H1 (cell line): Measurements from ENCODE around the gene HIPK1. TPM values are rescaled to one million over a fixed set of nuclear protein-coding genes. Genes with fewer than 3 reads are reported as not detected.
A peak's percentile ranks its signal among the peaks of the same experiment; 100 is the strongest.

Experiments
- CTCF ChIA-PET: fragments of 300-600 bp; sonication (Branson Sonifier 250); formaldehyde crosslinking; loops from one replicate; lab custom pipeline; 2021; ENCODE audit not compliant: partially characterized antibody; lab: Charles Lee
- POLR2A ChIA-PET: fragments of 300-600 bp; sonication (Branson Sonifier 250); formaldehyde crosslinking; loops from one replicate; lab custom pipeline; 2021; ENCODE audit warnings: inconsistent platforms; ENCODE audit not compliant: partially characterized antibody; lab: Charles Lee
- DNase-seq, 2 experiments: peaks; one replicate each; pipeline versions ENCODE4 v3.0.0 to v3.0.0-alpha.2; 2010 to 2022; ENCODE audit warnings: low spot score in 2 of 2, low read depth in 1 of 2, mixed read lengths in 1 of 2
- FAIRE-seq: peaks from 2 replicates; lab custom pipeline; 2011; peaks lifted over from hg19 to GRCh38; lab: Jason Lieb, UNC
- H2AFZ ChIP-seq: 2 replicates; pipeline ENCODE4 v1.8.1; 2012; ENCODE audit warnings: low read length, inconsistent platforms
- H2AK5ac ChIP-seq: 2 replicates; pipeline ENCODE4 v1.6.1; 2013; ENCODE audit warnings: low read depth, low read length
- H2BK120ac ChIP-seq: replicated peaks from 2 replicates; pipeline ENCODE3; 2013; ENCODE audit warnings: low read depth, low read length, inconsistent platforms
- H2BK12ac ChIP-seq: 2 replicates; pipeline ENCODE4 v1.6.1; 2013; ENCODE audit warnings: low read depth, low read length
- H2BK15ac ChIP-seq: 2 replicates; pipeline ENCODE4 v1.6.1; 2013; ENCODE audit warnings: low read length
- H2BK20ac ChIP-seq: 2 replicates; pipeline ENCODE4 v1.6.1; 2013; ENCODE audit warnings: low read length
- H2BK5ac ChIP-seq: 2 replicates; pipeline ENCODE4 v1.6.1; 2013; ENCODE audit warnings: low read depth, low read length
- H3K14ac ChIP-seq: 2 replicates; pipeline ENCODE4 v1.6.1; 2013; ENCODE audit warnings: inconsistent platforms; ENCODE audit not compliant: insufficient read length
- H3K18ac ChIP-seq: 2 replicates; pipeline ENCODE4 v1.6.1; 2013; ENCODE audit warnings: low read length; ENCODE audit errors: extremely low read depth
- H3K23ac ChIP-seq: 2 replicates; pipeline ENCODE4 v1.6.1; 2013; ENCODE audit warnings: inconsistent platforms; ENCODE audit not compliant: insufficient read length
- H3K23me2 ChIP-seq: 2 replicates; pipeline ENCODE4 v1.6.1; 2013; ENCODE audit warnings: low read depth, low read length
- H3K27ac ChIP-seq: 2 replicates; pipeline ENCODE4 v1.6.1; 2011; ENCODE audit warnings: low read depth, low read length, inconsistent platforms
- H3K27me3 ChIP-seq, 4 experiments: replicated peaks in 1 of 4; 1 replicate in 1 of 4; 2 replicates in 3 of 4; pipeline versions ENCODE4 v1.6.1 to v1.8.1; 2011 to 2013; ENCODE audit warnings: low read length in 3 of 4, mild to moderate bottlenecking in 3 of 4, inconsistent platforms in 2 of 4, mixed read lengths in 2 of 4, moderate library complexity in 1 of 4; ENCODE audit not compliant: control insufficient read depth in 3 of 4, insufficient read depth in 3 of 4; ENCODE audit errors: extremely low read depth in 1 of 4
- H3K36me3 ChIP-seq, 4 experiments: 2 replicates each; pipeline versions ENCODE4 v1.6.1 to v1.8.1; 2011 to 2013; ENCODE audit warnings: mild to moderate bottlenecking in 4 of 4, low read length in 3 of 4, moderate library complexity in 2 of 4, control low read depth in 1 of 4, inconsistent platforms in 1 of 4; ENCODE audit not compliant: insufficient read depth in 4 of 4, control insufficient read depth in 2 of 4
- H3K4ac ChIP-seq: replicated peaks from 2 replicates; pipeline ENCODE3; 2013; ENCODE audit warnings: low read length, low read depth, mixed read lengths, inconsistent platforms; ENCODE audit not compliant: insufficient read length
- H3K4me1 ChIP-seq, 4 experiments: replicated peaks in 1 of 4; 1 replicate in 1 of 4; 2 replicates in 3 of 4; pipeline versions ENCODE4 v1.6.1 to v1.8.1; 2011 to 2013; ENCODE audit warnings: low read length in 3 of 4, inconsistent platforms in 2 of 4, mixed read lengths in 1 of 4; ENCODE audit not compliant: insufficient read depth in 4 of 4, control insufficient read depth in 3 of 4
- H3K4me2 ChIP-seq, 2 experiments: 2 replicates each; pipeline versions ENCODE4 v1.6.1 to v1.8.1; 2011 to 2013; ENCODE audit warnings: low read depth in 2 of 2, low read length in 2 of 2, control low read depth in 1 of 2, inconsistent platforms in 1 of 2, mild to moderate bottlenecking in 1 of 2; ENCODE audit not compliant: insufficient read depth in 1 of 2
- H3K4me3 ChIP-seq, 4 experiments: fragments of 200-600, 300-600 bp in 1 of 4; sonication (generic), shearing (Covaris generic), sonication (Bioruptor Twin) in 1 of 4; 2 replicates each; pipeline versions ENCODE4 v1.5.1 to v1.8.1; 2011 to 2016; ENCODE audit warnings: low read length in 4 of 4, low read depth in 3 of 4, control low read depth in 2 of 4, inconsistent platforms in 2 of 4, mild to moderate bottlenecking in 2 of 4, mixed read lengths in 1 of 4, moderate library complexity in 1 of 4; ENCODE audit not compliant: insufficient read depth in 2 of 4; ENCODE audit errors: extremely low read depth in 1 of 4
- H3K56ac ChIP-seq: replicated peaks from 2 replicates; pipeline ENCODE3; 2013; ENCODE audit warnings: low read depth, mild to moderate bottlenecking, mixed read lengths, low read length, inconsistent platforms; ENCODE audit not compliant: insufficient read length
- H3K79me1 ChIP-seq: 2 replicates; pipeline ENCODE4 v1.6.1; 2013; ENCODE audit warnings: low read depth, low read length, control low read depth
- H3K79me2 ChIP-seq, 2 experiments: 2 replicates each; pipeline versions ENCODE4 v1.6.1 to v1.8.1; 2012 to 2013; ENCODE audit warnings: low read length in 2 of 2, mild to moderate bottlenecking in 2 of 2, inconsistent platforms in 1 of 2; ENCODE audit not compliant: insufficient read depth in 2 of 2, control insufficient read depth in 1 of 2
- H3K9ac ChIP-seq, 4 experiments: replicated peaks in 1 of 4; 1 replicate in 1 of 4; 2 replicates in 3 of 4; pipeline versions ENCODE4 v1.6.1 to v1.8.1; 2011 to 2013; ENCODE audit warnings: low read depth in 3 of 4, low read length in 3 of 4, control low read depth in 2 of 4, mild to moderate bottlenecking in 2 of 4, moderate library complexity in 2 of 4, inconsistent platforms in 1 of 4; ENCODE audit errors: extremely low read depth in 1 of 4
- H3K9me3 ChIP-seq, 2 experiments: 2 replicates each; pipeline versions ENCODE4 v1.6.1 to v1.8.1; 2012 to 2013; ENCODE audit warnings: mild to moderate bottlenecking in 2 of 2, moderate library complexity in 2 of 2, control low read depth in 1 of 2, inconsistent platforms in 1 of 2, low read depth in 1 of 2, low read length in 1 of 2, mixed read lengths in 1 of 2; ENCODE audit not compliant: insufficient read depth in 2 of 2
- H4K20me1 ChIP-seq, 2 experiments: replicated peaks in 1 of 2; 2 replicates each; pipeline versions ENCODE3 to v1.8.1; 2011 to 2013; ENCODE audit warnings: inconsistent platforms in 2 of 2, low read length in 2 of 2, mild to moderate bottlenecking in 1 of 2; ENCODE audit not compliant: insufficient read depth in 2 of 2, control insufficient read depth in 1 of 2
- H4K5ac ChIP-seq: 2 replicates; pipeline ENCODE4 v1.6.1; 2013; ENCODE audit warnings: low read length, low read depth, mixed read lengths, inconsistent platforms; ENCODE audit not compliant: insufficient read length
- H4K8ac ChIP-seq: 2 replicates; pipeline ENCODE4 v1.8.0; 2013; ENCODE audit warnings: mild to moderate bottlenecking, moderate library complexity, low read length, inconsistent platforms; ENCODE audit not compliant: insufficient read depth; ENCODE audit errors: extremely low read depth
- H4K91ac ChIP-seq: replicated peaks from 2 replicates; pipeline ENCODE3; 2013; ENCODE audit warnings: low read length, mixed read lengths, inconsistent platforms; ENCODE audit not compliant: insufficient read length
- ASH2L ChIP-seq: fragments of 200-600, 300-600 bp; sonication (generic); IDR thresholded peaks from one replicate; pipeline ENCODE4 v1.7.1; 2017; ENCODE audit warnings: low read length
- BCL11A ChIP-seq, 2 experiments: IDR thresholded peaks; one replicate each; pipeline ENCODE4 v1.6.1; 2011; ENCODE audit warnings: low read depth in 2 of 2, low read length in 2 of 2, mild to moderate bottlenecking in 2 of 2
- JUND ChIP-seq: IDR thresholded peaks from 2 replicates; pipeline ENCODE4 v1.6.1; 2011; ENCODE audit warnings: mild to moderate bottlenecking, improper control_type of control experiment, low read length
- NRF1 ChIP-seq: IDR thresholded peaks from 2 replicates; pipeline ENCODE4 v1.6.1; 2011; ENCODE audit warnings: mild to moderate bottlenecking, low read depth, low read length, improper control_type of control experiment
- RFX5 ChIP-seq: IDR thresholded peaks from 2 replicates; pipeline ENCODE4 v1.6.1; 2011; ENCODE audit warnings: low read depth, low read length, improper control_type of control experiment, borderline replicate concordance
- SIRT6 ChIP-seq: IDR thresholded peaks from one replicate; pipeline ENCODE4 v1.7.1; 2012; ENCODE audit warnings: low read length, inconsistent platforms
- WGBS, 2 experiments: shearing (Covaris generic) in 1 of 2; methylation state at CpG; one replicate each; pipeline versions ENCODE4 v1.1.6 to v1.1.7; 2013 to 2015; ENCODE audit warnings: low lambda C conversion rate in 2 of 2, mixed read lengths in 2 of 2, inconsistent platforms in 1 of 2, low coverage in 1 of 2, missing lambda C conversion rate in 1 of 2; ENCODE audit not compliant: insufficient replicate concordance in 2 of 2, insufficient coverage in 1 of 2, insufficient read length in 1 of 2; ENCODE audit errors: extremely low coverage in 1 of 2, missing lambda C conversion rate in 1 of 2; 5-methylcytosine and 5-hydroxymethylcytosine counted together
- polyA plus RNA-seq, 7 experiments: library from polyadenylated mRNA; depleted of rRNA in 3 of 7; stranded (reverse) in 5 of 7; unstranded in 2 of 7; fragments of >200 nt in 5 of 7; fragments of 200-250 nt in 2 of 7; gene quantifications; 1 replicate in 5 of 7; 2 replicates in 1 of 7; 4 replicates in 1 of 7; pipeline versions ENCODE4 v1.2.1 to v1.2.3, GENCODE V29; 2011 to 2013; ENCODE audit warnings: missing spikeins in 2 of 7, mixed read lengths in 2 of 7
- total RNA-seq: library from RNA; stranded (reverse); fragmentation: NEBNext Ultra II Directional; extraction: Animal tissue kit (Norgen Biotek cat#: 25700); gene quantifications from 2 replicates; pipeline ENCODE4 v1.2.1, GENCODE V29; 2021
- TF ChIP-seq, protein P1 (sequence below), 3 experiments: IDR thresholded peaks; 1 replicate in 2 of 3; 2 replicates in 1 of 3; pipeline versions ENCODE4 v1.5.1 to v1.6.1; 2011; ENCODE audit warnings: low read length in 3 of 3, mild to moderate bottlenecking in 3 of 3, inconsistent platforms in 2 of 3, low read depth in 1 of 3, moderate library complexity in 1 of 3; ENCODE audit not compliant: insufficient read depth in 1 of 3; ENCODE audit errors: control extremely low read depth in 1 of 3

HIPK1 gene
- total and polyA plus RNA-seq, 2 of the 8 experiments (the other 6 are each of a cell fraction or from before 2014, with no cell fraction given), result 46.2 to 64.3 TPM

DNA sequence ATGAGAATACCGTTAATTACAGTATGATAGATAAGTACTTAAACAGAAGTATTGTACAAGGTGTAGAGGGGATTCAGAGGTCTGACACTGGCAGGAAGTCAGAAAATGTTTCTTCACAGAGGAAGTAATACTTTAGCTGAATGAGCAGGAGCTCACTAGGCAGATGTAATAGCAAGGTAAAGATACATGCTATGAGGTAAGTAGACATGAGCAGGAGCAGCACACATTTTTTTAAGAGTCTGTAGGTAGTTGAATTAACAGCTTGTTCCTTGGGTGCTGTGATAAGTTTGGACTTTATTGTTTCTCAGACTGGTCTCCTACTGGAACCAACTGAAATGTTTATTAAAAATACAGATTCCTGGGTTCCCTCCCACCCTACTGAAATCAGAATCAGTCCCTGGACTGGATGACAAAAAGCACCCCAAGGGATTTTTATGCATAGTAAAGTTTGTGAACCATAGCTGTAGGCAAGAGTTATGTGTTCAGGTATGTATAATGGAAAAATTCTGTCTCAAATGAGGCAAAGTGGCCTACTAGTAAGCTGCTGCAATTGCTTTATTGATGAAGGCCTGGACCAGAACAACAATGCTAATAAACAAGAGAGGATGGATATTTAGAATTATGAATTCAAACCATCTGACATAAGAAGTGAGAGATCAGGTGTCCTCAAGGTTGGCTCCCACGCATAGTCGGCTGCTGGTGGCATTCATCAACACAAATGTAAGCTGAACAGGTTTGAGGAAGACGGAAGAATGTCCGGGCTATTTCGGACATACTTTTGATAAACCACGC is 25.4 kb upstream of the HIPK1 start:
- no peaks in the 10 kb centered on the region for H3K9me3 ChIP-seq
- no peak overlapping the region for H3K23ac ChIP-seq
- H3K36me3 ChIP-seq, result peaks cover 0 to 20% (median 7%) of the 10 kb centered on the region in 4 experiments; a peak in 6 of 8 replicates
- no peak overlapping the region for H3K4ac ChIP-seq
- peak overlapping the region; percentile 73 to 99 (median 92); a peak in 7 of 8 replicates for H3K4me3 ChIP-seq
- H3K4me2 ChIP-seq, result peak overlapping the region; percentile 94 to 99
- no peak overlapping the region for H3K18ac ChIP-seq
- no peak overlapping the region for H2BK12ac ChIP-seq
- H3K27ac ChIP-seq, result no peak overlapping the region
- H3K79me1 ChIP-seq, result 0 out of 2 replicates have a peak, but pooled peaks cover 2% of the 10 kb centered on the region
- no peaks in the 10 kb centered on the region for H4K20me1 ChIP-seq
- peak overlapping the region in 1 of 4 experiments; percentile 72; a peak in 2 of 7 replicates for H3K9ac ChIP-seq
- H2BK120ac ChIP-seq, result no peak overlapping the region
- no peaks in the 10 kb centered on the region for H3K27me3 ChIP-seq
- H2BK15ac ChIP-seq, result no peak overlapping the region
- H3K56ac ChIP-seq, result no peak overlapping the region
- peaks cover 0 to 3% (median under 1%) of the 10 kb centered on the region in 4 experiments; a peak in 5 of 7 replicates for H3K4me1 ChIP-seq
- POLR2A ChIA-PET, result interaction anchor here (0.9 to 3.8 kb wide), 11 partner anchors 8 to 144 kb away, joined by 3 to 66 read pairs (median 4); partner anchors contain the start of genes HIPK1, PHTF1 and RSBN1
- H2AFZ ChIP-seq, result peak overlapping the region; percentile 96; the same call in 1 of the 2 replicates
- no peak overlapping the region for H4K91ac ChIP-seq
- peaks cover 0 to 2% of the 10 kb centered on the region in 2 experiments; a peak in 1 of 4 replicates for H3K79me2 ChIP-seq
- no peak overlapping the region for H2AK5ac ChIP-seq
- H2BK20ac ChIP-seq, result no peak overlapping the region
- H3K23me2 ChIP-seq, result peaks cover 7% of the 10 kb centered on the region
- CTCF ChIA-PET, result interaction anchor here (0.5 to 3.7 kb wide), 8 partner anchors 10 to 144 kb away, joined by 3 to 20 read pairs (median 4); partner anchors contain the start of genes HIPK1 and PHTF1
- DNase-seq (no peak), FAIRE-seq (no peak)
- H4K5ac ChIP-seq, result no peak overlapping the region
- no peak overlapping the region for H3K14ac ChIP-seq
- H4K8ac ChIP-seq, result no peak overlapping the region
- WGBS, 2 experiments, result 67% methylated on average over 7 of the region's 7 CpGs; no CpG with 5 or more reads in 1 of the 2 experiments
- H2BK5ac ChIP-seq, result no peak overlapping the region
- TF ChIP-seq, protein P1, sequence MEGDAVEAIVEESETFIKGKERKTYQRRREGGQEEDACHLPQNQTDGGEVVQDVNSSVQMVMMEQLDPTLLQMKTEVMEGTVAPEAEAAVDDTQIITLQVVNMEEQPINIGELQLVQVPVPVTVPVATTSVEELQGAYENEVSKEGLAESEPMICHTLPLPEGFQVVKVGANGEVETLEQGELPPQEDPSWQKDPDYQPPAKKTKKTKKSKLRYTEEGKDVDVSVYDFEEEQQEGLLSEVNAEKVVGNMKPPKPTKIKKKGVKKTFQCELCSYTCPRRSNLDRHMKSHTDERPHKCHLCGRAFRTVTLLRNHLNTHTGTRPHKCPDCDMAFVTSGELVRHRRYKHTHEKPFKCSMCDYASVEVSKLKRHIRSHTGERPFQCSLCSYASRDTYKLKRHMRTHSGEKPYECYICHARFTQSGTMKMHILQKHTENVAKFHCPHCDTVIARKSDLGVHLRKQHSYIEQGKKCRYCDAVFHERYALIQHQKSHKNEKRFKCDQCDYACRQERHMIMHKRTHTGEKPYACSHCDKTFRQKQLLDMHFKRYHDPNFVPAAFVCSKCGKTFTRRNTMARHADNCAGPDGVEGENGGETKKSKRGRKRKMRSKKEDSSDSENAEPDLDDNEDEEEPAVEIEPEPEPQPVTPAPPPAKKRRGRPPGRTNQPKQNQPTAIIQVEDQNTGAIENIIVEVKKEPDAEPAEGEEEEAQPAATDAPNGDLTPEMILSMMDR (IDR thresholded peaks at IDR 0.05; ENCODE audit: control extremely low read depth in 1 of 3, insufficient read depth in 1 of 3, low read depth in 1 of 3, low read length in 3 of 3), result no peak
- TF ChIP-seq NRF1, result no peak
- TF ChIP-seq SIRT6, result no peak
- TF ChIP-seq JUND, result no peak
- TF ChIP-seq BCL11A (IDR thresholded peaks at IDR 0.05; ENCODE audit: low read depth in 2 of 2, low read length in 2 of 2), result no peak
- no peak for TF ChIP-seq RFX5
- no peak for TF ChIP-seq ASH2L
